NCI-H526 treated with DMSO at 0.1 percent for 48 hours (cell line): ENCODE measurements around the gene TIMM8A.
"Not testable (repeated sequence)": the region's sequence is repeated elsewhere in the genome, so short reads cannot be mapped to it uniquely, and the experiment has no call there.

Experiments used
- DNase-seq: peaks from one replicate; lab custom pipeline; 2025; lab: John Stamatoyannopoulos, UW

Gene TIMM8A

GRCh38 chrX:101359966-101360365, 11.4 kb upstream of the TIMM8A start:
- no peak for DNase-seq

GRCh38 chrX:101357166-101357795, 8.7 kb upstream of the TIMM8A start:
- DNase-seq, result no peak

GRCh38 chrX:101349193-101349562, 636 bp upstream of the TIMM8A start:
- no peak for DNase-seq

GRCh38 chrX:101347859-101348451, 587 bp downstream of the TIMM8A start:
- no peak for DNase-seq

GRCh38 chrX:101337776-101338271, 10.7 kb downstream of the TIMM8A start:
- no peak for DNase-seq

GRCh38 chrX:101334310-101334709, 14.2 kb downstream of the TIMM8A start:
- DNase-seq, result not testable (repeated sequence)

- DNase-seq, result not testable (repeated sequence)
Measured at GRCh38 chrX:101326600-101326999, 21.9 kb downstream of the TIMM8A start.

- DNase-seq, result no peak
Measured at GRCh38 chrX:101303790-101304189, 44.8 kb downstream of the TIMM8A start.
